22Rv1 (cell line): ENCODE measurements around the gene CEBPE.

Source experiments
- CTCF ChIP-seq: fragments of 450-650 bp; IDR thresholded peaks from 2 replicates; pipeline ENCODE4 v1.5.1; 2017; ENCODE audit warnings: mild to moderate bottlenecking
- ZFX ChIP-seq: fragments of 450-650 bp; IDR thresholded peaks from 2 replicates; pipeline ENCODE4 v1.6.1; 2017; ENCODE audit warnings: antibody characterized with exemption, borderline replicate concordance

- TF ChIP-seq CTCF = no peak
- no peak for TF ChIP-seq ZFX
Observed at GRCh38 chr14:23105348-23105824, 13.7 kb downstream of the CEBPE start.
